Stomach (tissue), 4 donors: Measurements from ENCODE around the gene CCDC146.

ENCODE experiments used
- EP300 ChIP-seq: sonication (generic); formaldehyde crosslinking; IDR thresholded peaks from one replicate; pipeline ENCODE4 v1.6.1; 2017; ENCODE audit warnings: antibody characterized with exemption
- POLR2AphosphoS5 ChIP-seq, 3 donors: sonication (generic); formaldehyde crosslinking; IDR thresholded peaks; one replicate each; pipeline ENCODE4 v1.6.1; 2016; ENCODE audit warnings: antibody characterized with exemption in 3 of 3
- TF ChIP-seq, protein P1 (sequence below), 7 experiments: fragments of 450-650 bp in 4 of 7; fragments of 200-600 bp in 3 of 7; sonication (generic) in 3 of 7; IDR thresholded peaks; one replicate each; pipeline ENCODE4 v1.5.1; 2016 to 2019; ENCODE audit warnings: antibody characterized with exemption in 7 of 7, control low read depth in 2 of 7, mild to moderate bottlenecking in 1 of 7

DNA sequence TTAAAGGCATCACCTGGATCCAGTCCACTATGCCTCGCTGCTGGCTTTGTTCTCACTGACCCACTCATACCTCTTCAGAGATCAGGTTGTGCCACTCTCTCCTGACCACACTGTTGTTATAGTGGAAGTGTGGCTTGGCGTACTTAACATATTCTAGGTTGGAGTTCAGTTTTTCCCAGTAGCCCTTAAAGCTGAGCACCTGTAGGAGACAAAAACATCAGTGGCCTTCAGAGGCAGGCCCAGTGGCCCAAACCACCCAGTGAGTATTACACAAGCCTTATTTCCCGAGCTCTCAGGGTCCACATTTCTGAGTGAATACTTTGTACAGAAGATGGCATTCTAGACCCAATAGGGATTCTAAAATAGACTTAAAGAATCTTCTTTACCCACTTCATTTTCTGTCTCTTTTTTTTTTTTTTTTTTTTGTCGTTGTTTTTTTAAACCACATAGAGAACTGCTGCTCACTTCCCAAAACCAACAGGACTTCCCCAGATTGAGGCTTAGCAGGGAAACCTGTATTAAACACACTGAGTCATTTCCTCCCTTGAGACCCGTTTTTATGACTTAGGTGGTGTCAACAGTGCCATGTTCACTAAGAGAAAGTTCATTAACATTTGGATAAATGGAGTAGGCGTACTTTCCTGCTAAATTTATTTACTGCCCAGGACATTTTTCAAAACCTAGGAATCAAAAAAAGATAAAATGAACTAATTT, 207.9 kb downstream of the CCDC146 start:
- TF ChIP-seq, protein P1, sequence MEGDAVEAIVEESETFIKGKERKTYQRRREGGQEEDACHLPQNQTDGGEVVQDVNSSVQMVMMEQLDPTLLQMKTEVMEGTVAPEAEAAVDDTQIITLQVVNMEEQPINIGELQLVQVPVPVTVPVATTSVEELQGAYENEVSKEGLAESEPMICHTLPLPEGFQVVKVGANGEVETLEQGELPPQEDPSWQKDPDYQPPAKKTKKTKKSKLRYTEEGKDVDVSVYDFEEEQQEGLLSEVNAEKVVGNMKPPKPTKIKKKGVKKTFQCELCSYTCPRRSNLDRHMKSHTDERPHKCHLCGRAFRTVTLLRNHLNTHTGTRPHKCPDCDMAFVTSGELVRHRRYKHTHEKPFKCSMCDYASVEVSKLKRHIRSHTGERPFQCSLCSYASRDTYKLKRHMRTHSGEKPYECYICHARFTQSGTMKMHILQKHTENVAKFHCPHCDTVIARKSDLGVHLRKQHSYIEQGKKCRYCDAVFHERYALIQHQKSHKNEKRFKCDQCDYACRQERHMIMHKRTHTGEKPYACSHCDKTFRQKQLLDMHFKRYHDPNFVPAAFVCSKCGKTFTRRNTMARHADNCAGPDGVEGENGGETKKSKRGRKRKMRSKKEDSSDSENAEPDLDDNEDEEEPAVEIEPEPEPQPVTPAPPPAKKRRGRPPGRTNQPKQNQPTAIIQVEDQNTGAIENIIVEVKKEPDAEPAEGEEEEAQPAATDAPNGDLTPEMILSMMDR (IDR thresholded peaks at IDR 0.05), result no peak
- TF ChIP-seq POLR2AphosphoS5 (IDR thresholded peaks at IDR 0.05) (peak in 1 of 3 donors; percentile 27), EP300 (no peak)
